ENCODE data around the gene RBM43. TPM values are rescaled to one million over a fixed set of nuclear protein-coding genes. Genes with fewer than 3 reads are reported as not detected.

RBM43 gene
- total RNA-seq, 1 experiment from 2014 or later = 1.8 TPM

DNA sequence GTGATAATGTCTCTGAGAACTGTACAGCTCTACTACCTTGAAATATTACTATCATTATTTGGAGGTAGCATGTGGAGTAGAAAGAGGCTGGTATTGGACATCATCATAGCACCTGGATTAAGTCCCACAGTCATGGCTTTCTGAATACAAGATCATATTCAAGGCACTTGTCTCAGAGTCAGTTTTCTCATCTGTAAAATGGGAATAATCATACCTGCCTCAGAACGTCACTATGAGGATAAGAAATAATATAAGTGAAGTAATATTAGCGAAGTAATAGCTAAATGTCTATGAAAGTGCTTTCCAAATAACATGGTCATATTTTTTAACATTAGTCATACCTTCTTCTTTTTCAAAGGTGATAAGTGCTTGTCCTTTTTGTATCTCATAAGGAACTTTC is 16.8 kb upstream of the RBM43 start:
- no peak overlapping the region for H3K4me3 Mint-ChIP-seq
- no peaks in the 10 kb centered on the region for H3K27me3 ChIP-seq (ENCODE audit: insufficient read depth, low read length)
- H3K23ac ChIP-seq (ENCODE audit: insufficient read length, low read depth, low read length) = no peak overlapping the region
- no peaks in the 10 kb centered on the region for H3K9me3 Mint-ChIP-seq
- no peaks in the 10 kb centered on the region for H3K9me3 ChIP-seq (ENCODE audit: control insufficient read depth, low read depth, low read length)
- H3T11ph ChIP-seq (ENCODE audit: low read length) = no peak overlapping the region
- no peak overlapping the region for H3K27ac Mint-ChIP-seq
- TF ChIP-seq, protein P1, sequence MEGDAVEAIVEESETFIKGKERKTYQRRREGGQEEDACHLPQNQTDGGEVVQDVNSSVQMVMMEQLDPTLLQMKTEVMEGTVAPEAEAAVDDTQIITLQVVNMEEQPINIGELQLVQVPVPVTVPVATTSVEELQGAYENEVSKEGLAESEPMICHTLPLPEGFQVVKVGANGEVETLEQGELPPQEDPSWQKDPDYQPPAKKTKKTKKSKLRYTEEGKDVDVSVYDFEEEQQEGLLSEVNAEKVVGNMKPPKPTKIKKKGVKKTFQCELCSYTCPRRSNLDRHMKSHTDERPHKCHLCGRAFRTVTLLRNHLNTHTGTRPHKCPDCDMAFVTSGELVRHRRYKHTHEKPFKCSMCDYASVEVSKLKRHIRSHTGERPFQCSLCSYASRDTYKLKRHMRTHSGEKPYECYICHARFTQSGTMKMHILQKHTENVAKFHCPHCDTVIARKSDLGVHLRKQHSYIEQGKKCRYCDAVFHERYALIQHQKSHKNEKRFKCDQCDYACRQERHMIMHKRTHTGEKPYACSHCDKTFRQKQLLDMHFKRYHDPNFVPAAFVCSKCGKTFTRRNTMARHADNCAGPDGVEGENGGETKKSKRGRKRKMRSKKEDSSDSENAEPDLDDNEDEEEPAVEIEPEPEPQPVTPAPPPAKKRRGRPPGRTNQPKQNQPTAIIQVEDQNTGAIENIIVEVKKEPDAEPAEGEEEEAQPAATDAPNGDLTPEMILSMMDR (conservative IDR thresholded peaks at IDR 0.05) = no peak
- no peak overlapping the region for H2BK15ac ChIP-seq (ENCODE audit: low read depth, low read length)
- no peak for DNase-seq
- no peak overlapping the region for H3K18ac ChIP-seq (ENCODE audit: insufficient read length, low read depth, low read length)
- H3K14ac ChIP-seq (ENCODE audit: insufficient read depth, low read length) = no peak overlapping the region
- no peak overlapping the region for H4K8ac ChIP-seq (replicated peaks; ENCODE audit: insufficient read length, low read depth, low read length)
- H3K56ac ChIP-seq (ENCODE audit: insufficient read length, low read depth, low read length) = no peak overlapping the region
- no peak overlapping the region for H2BK5ac ChIP-seq (ENCODE audit: insufficient read length, low read length)
- no peaks in the 10 kb centered on the region for H3K4me1 ChIP-seq (ENCODE audit: insufficient read depth, low read length)
- no peak overlapping the region for H4K5ac ChIP-seq (ENCODE audit: insufficient read length, low read depth, low read length)
- no peak overlapping the region for H4K91ac ChIP-seq (ENCODE audit: insufficient read length, low read depth, low read length)
- no peaks in the 10 kb centered on the region for H3K23me2 ChIP-seq (ENCODE audit: insufficient read length, low read depth, low read length, poor library complexity, severe bottlenecking)
- no peak overlapping the region for H2BK120ac ChIP-seq (ENCODE audit: low read depth, low read length, poor library complexity, severe bottlenecking)
- no peak overlapping the region for H2AFZ ChIP-seq (ENCODE audit: low read length)
- peaks cover 3 to 4% of the 10 kb centered on the region in 2 experiments; a peak in 1 of 4 replicates for H3K4me1 Mint-ChIP-seq
- no peaks in the 10 kb centered on the region; a peak in 1 of 7 replicates for H3K36me3 Mint-ChIP-seq (ENCODE audit: insufficient read depth in 1 of 3, low read depth in 3 of 3)
- no peaks in the 10 kb centered on the region for H3K79me2 ChIP-seq (ENCODE audit: insufficient read depth, low read length)
- H3K4ac ChIP-seq (ENCODE audit: low read depth, low read length) = no peak overlapping the region
- H3K79me1 ChIP-seq (ENCODE audit: insufficient read depth, low read depth, low read length, poor library complexity, severe bottlenecking) = no peaks in the 10 kb centered on the region
- H4K20me1 ChIP-seq (ENCODE audit: control insufficient read depth, insufficient read depth, insufficient read length) = no peaks in the 10 kb centered on the region
- no CpG with 5 or more reads among the region's 2 CpGs for WGBS (ENCODE audit: extremely low coverage, insufficient read length, low lambda C conversion rate)
- H3K27me3 Mint-ChIP-seq (ENCODE audit: low read depth) = no peaks in the 10 kb centered on the region
- no peak overlapping the region for H2BK20ac ChIP-seq (ENCODE audit: low read depth, low read length, poor library complexity, severe bottlenecking)
- H3K27ac ChIP-seq (ENCODE audit: insufficient read length, low read depth, low read length) = no peak overlapping the region
- H2AK5ac ChIP-seq (ENCODE audit: insufficient read length, low read length) = no peak overlapping the region
- no peak overlapping the region for H3K4me2 ChIP-seq (ENCODE audit: insufficient read depth, insufficient read length, low read length)
- H3K9ac ChIP-seq (ENCODE audit: extremely low read depth, insufficient read length, low read length) = no peak overlapping the region
- no peak overlapping the region for H2BK12ac ChIP-seq (ENCODE audit: insufficient read length, low read depth, low read length)
